HG02588 (cell line): ENCODE results near the gene SMIM41.

Source experiments
- ATAC-seq: cut with Tn5 transposase; IDR thresholded peaks from one replicate; pipeline ENCODE4 v1.9.1; 2021; ENCODE audit warnings: mild to moderate bottlenecking, moderate library complexity; ENCODE audit not compliant: unreplicated experiment

Gene SMIM41

GRCh38 chr12:52079576-52080402 is at the start of gene SMIM41:
SMIM41 (plus strand) TSS chr12:52079704; CDS start chr12:52079780, 76 bp downstream.
- no peak for ATAC-seq

GRCh38 chr12:52032446-52032803 is 47.1 kb upstream of the SMIM41 start:
- ATAC-seq: no peak

- peak; percentile 91 for ATAC-seq
Measured at GRCh38 chr12:52032804-52033445, 46.6 kb upstream of the SMIM41 start.

GRCh38 chr12:52033446-52034140 is 45.9 kb upstream of the SMIM41 start:
- ATAC-seq: no peak

- no peak for ATAC-seq
Measured at GRCh38 chr12:52035190-52035589, 44.3 kb upstream of the SMIM41 start.

GRCh38 chr12:52035926-52036325 is 43.6 kb upstream of the SMIM41 start:
- no peak for ATAC-seq

GRCh38 chr12:52036587-52037171 is 42.8 kb upstream of the SMIM41 start:
- ATAC-seq: peak; percentile 46

GRCh38 chr12:52037248-52037861 is 42.1 kb upstream of the SMIM41 start:
- no peak for ATAC-seq

- no peak for ATAC-seq
Measured at GRCh38 chr12:52038447-52038846, 41.1 kb upstream of the SMIM41 start.

GRCh38 chr12:52041035-52041434 is 38.5 kb upstream of the SMIM41 start:
- no peak for ATAC-seq

GRCh38 chr12:52041695-52042123 is 37.8 kb upstream of the SMIM41 start:
- ATAC-seq: no peak

GRCh38 chr12:52042706-52043385 is 36.7 kb upstream of the SMIM41 start:
- no peak for ATAC-seq

GRCh38 chr12:52043386-52044212 is 35.9 kb upstream of the SMIM41 start:
- no peak for ATAC-seq

GRCh38 chr12:52044292-52044983 is 35.1 kb upstream of the SMIM41 start:
- ATAC-seq: no peak

- no peak for ATAC-seq
Measured at GRCh38 chr12:52045794-52046199, 33.7 kb upstream of the SMIM41 start.

GRCh38 chr12:52046859-52047258 is 32.6 kb upstream of the SMIM41 start:
- ATAC-seq: no peak

- no peak for ATAC-seq
Measured at GRCh38 chr12:52049286-52049685, 30.2 kb upstream of the SMIM41 start.

- no peak for ATAC-seq
Measured at GRCh38 chr12:52049688-52050087, 29.8 kb upstream of the SMIM41 start.
